Keratinocyte (primary cell): Measurements from ENCODE around the gene POPDC3.

Experiments
- EZH2 ChIP-seq: IDR thresholded peaks from one replicate; pipeline ENCODE4 v1.6.1; 2012; ENCODE audit warnings: inconsistent platforms, mild to moderate bottlenecking, low read length, moderate library complexity
- TF ChIP-seq, protein P1 (sequence below), 3 experiments: IDR thresholded peaks in 1 of 3; conservative IDR thresholded peaks in 1 of 3; optimal IDR thresholded peaks in 1 of 3; 2 replicates in 2 of 3; 3 replicates in 1 of 3; pipeline versions ENCODE3 to v1.5.1; 2011; ENCODE audit warnings: low read length in 3 of 3, mild to moderate bottlenecking in 3 of 3, moderate library complexity in 2 of 3, control low read depth in 1 of 3, inconsistent platforms in 1 of 3; ENCODE audit not compliant: insufficient read depth in 2 of 3; ENCODE audit errors: extremely low read depth in 1 of 3

DNA sequence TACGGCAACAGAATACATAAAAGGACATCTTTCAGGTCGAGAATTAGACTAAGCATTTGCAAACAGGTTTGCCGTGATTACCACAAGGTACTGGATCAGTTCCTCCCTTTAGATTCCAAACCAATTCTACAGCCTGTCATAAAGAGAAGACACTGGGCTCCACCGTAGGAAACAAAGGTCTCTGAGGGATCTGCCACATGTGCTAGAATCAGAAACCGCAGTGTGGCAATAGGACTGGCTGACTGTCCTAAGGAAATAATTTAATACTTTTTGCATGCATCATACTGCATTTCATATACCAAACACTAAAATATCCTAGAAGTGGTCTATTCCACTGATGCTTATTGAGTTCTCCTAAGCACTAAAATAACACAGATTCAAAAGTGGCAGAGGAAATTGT lies 59.2 kb downstream of the POPDC3 start:
- TF ChIP-seq, protein P1, sequence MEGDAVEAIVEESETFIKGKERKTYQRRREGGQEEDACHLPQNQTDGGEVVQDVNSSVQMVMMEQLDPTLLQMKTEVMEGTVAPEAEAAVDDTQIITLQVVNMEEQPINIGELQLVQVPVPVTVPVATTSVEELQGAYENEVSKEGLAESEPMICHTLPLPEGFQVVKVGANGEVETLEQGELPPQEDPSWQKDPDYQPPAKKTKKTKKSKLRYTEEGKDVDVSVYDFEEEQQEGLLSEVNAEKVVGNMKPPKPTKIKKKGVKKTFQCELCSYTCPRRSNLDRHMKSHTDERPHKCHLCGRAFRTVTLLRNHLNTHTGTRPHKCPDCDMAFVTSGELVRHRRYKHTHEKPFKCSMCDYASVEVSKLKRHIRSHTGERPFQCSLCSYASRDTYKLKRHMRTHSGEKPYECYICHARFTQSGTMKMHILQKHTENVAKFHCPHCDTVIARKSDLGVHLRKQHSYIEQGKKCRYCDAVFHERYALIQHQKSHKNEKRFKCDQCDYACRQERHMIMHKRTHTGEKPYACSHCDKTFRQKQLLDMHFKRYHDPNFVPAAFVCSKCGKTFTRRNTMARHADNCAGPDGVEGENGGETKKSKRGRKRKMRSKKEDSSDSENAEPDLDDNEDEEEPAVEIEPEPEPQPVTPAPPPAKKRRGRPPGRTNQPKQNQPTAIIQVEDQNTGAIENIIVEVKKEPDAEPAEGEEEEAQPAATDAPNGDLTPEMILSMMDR (optimal IDR thresholded peaks at IDR 0.05 in 1 of 3, IDR thresholded peaks at IDR 0.05 in 1 of 3, conservative IDR thresholded peaks at IDR 0.05 in 1 of 3; ENCODE audit: extremely low read depth in 1 of 3, insufficient read depth in 2 of 3, low read length in 3 of 3), result no peak
- no peak for TF ChIP-seq EZH2
